DND-41 (cell line): ENCODE measurements around the gene FANCE.

Source experiments
- ATAC-seq: fragments of 200-7000 bp; cut with Tn5 transposase; 3 replicates; pipeline ENCODE4 v1.9.1; 2021; ENCODE audit warnings: low read depth; ENCODE audit not compliant: insufficient read depth
- DNase-seq: peaks from one replicate; pipeline ENCODE4 v3.0.0-alpha.2; 2020
- H2AFZ ChIP-seq: 2 replicates; pipeline ENCODE4 v1.6.0; 2012; ENCODE audit warnings: low read depth, low read length
- H3K27ac ChIP-seq: 2 replicates; pipeline ENCODE4 v1.5.1; 2012; ENCODE audit warnings: low read length, inconsistent platforms
- H3K27me3 ChIP-seq: fragments of 200-600 bp; sonication (generic); 2 replicates; pipeline ENCODE4 v1.6.0; 2012; ENCODE audit warnings: low read length, mild to moderate bottlenecking, inconsistent platforms; ENCODE audit not compliant: insufficient read depth, poor library complexity
- H3K36me3 ChIP-seq: 2 replicates; pipeline ENCODE4 v1.5.1; 2012; ENCODE audit warnings: low read length, inconsistent platforms; ENCODE audit not compliant: insufficient read depth
- H3K4me1 ChIP-seq: 2 replicates; pipeline ENCODE4 v1.5.1; 2012; ENCODE audit warnings: mild to moderate bottlenecking, low read length; ENCODE audit not compliant: insufficient read depth
- H3K4me2 ChIP-seq: 2 replicates; pipeline ENCODE4 v1.6.0; 2012; ENCODE audit warnings: mild to moderate bottlenecking, moderate library complexity, low read length, inconsistent platforms; ENCODE audit not compliant: insufficient read depth
- H3K4me3 ChIP-seq, 2 experiments: fragments of 200-600 bp in 1 of 2; shearing (Covaris generic) in 1 of 2; 2 replicates each; pipeline ENCODE4 v1.5.1; 2012 to 2016; ENCODE audit warnings: inconsistent platforms in 2 of 2, low read length in 2 of 2, mild to moderate bottlenecking in 2 of 2, low read depth in 1 of 2, moderate library complexity in 1 of 2
- H3K79me2 ChIP-seq: 2 replicates; pipeline ENCODE4 v1.6.0; 2012; ENCODE audit warnings: low read length, inconsistent platforms; ENCODE audit not compliant: insufficient read depth
- H3K9ac ChIP-seq: 2 replicates; pipeline ENCODE4 v1.6.0; 2012; ENCODE audit warnings: low read depth, mild to moderate bottlenecking, inconsistent platforms, low read length, moderate library complexity
- H3K9me3 ChIP-seq: 2 replicates; pipeline ENCODE4 v1.5.1; 2012; ENCODE audit warnings: low read length, moderate library complexity, mild to moderate bottlenecking, inconsistent platforms; ENCODE audit not compliant: insufficient read depth, severe bottlenecking
- H4K20me1 ChIP-seq: 2 replicates; pipeline ENCODE4 v1.6.0; 2012; ENCODE audit warnings: low read length; ENCODE audit not compliant: insufficient read depth
- EZH2 ChIP-seq: IDR thresholded peaks from 3 replicates; pipeline ENCODE4 v1.6.1; 2012; ENCODE audit warnings: borderline replicate concordance, low read depth, mild to moderate bottlenecking, moderate library complexity, low read length, inconsistent platforms; ENCODE audit not compliant: severe bottlenecking
- TF ChIP-seq, protein P1 (sequence below): IDR thresholded peaks from 2 replicates; pipeline ENCODE4 v1.5.1; 2012; ENCODE audit warnings: borderline replicate concordance, low read length, moderate library complexity, mild to moderate bottlenecking; ENCODE audit not compliant: poor library complexity, severe bottlenecking; ENCODE audit errors: extremely low read depth

Gene FANCE

DNA sequence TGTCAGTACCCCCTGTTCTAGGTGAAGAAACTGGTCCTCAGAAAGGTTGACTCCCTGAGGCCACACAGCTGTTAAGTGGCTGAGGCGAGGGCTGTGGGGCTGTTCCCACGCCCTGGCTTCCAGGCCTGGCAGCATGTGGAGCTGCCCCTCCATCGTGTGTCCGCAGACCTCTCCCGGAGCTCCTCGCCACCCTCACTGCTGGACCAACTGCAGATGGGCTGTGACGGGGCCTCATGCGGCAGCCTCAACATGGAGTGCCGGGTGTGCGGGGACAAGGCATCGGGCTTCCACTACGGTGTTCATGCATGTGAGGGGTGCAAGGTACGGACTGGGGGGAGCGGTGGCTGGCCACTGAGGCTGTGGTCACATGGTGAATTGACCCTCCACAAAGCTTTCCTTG is 32.2 kb upstream of the FANCE start:
- no peak overlapping the region for H3K27ac ChIP-seq
- H3K9ac ChIP-seq: no peak overlapping the region
- H3K4me2 ChIP-seq: no peak overlapping the region
- DNase-seq (no peak), ATAC-seq (no peak)
- TF ChIP-seq, protein P1, sequence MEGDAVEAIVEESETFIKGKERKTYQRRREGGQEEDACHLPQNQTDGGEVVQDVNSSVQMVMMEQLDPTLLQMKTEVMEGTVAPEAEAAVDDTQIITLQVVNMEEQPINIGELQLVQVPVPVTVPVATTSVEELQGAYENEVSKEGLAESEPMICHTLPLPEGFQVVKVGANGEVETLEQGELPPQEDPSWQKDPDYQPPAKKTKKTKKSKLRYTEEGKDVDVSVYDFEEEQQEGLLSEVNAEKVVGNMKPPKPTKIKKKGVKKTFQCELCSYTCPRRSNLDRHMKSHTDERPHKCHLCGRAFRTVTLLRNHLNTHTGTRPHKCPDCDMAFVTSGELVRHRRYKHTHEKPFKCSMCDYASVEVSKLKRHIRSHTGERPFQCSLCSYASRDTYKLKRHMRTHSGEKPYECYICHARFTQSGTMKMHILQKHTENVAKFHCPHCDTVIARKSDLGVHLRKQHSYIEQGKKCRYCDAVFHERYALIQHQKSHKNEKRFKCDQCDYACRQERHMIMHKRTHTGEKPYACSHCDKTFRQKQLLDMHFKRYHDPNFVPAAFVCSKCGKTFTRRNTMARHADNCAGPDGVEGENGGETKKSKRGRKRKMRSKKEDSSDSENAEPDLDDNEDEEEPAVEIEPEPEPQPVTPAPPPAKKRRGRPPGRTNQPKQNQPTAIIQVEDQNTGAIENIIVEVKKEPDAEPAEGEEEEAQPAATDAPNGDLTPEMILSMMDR: no peak
- no peak for TF ChIP-seq EZH2
- peaks cover 33% of the 10 kb centered on the region for H3K36me3 ChIP-seq
- H3K4me1 ChIP-seq: peaks cover 9% of the 10 kb centered on the region
- no peak overlapping the region for H2AFZ ChIP-seq
- no peaks in the 10 kb centered on the region for H3K27me3 ChIP-seq
- no peaks in the 10 kb centered on the region for H3K79me2 ChIP-seq
- H3K4me3 ChIP-seq: no peak overlapping the region
- H4K20me1 ChIP-seq: 0 out of 2 replicates have a peak, but pooled peaks cover 2% of the 10 kb centered on the region
- H3K9me3 ChIP-seq: no peaks in the 10 kb centered on the region

DNA sequence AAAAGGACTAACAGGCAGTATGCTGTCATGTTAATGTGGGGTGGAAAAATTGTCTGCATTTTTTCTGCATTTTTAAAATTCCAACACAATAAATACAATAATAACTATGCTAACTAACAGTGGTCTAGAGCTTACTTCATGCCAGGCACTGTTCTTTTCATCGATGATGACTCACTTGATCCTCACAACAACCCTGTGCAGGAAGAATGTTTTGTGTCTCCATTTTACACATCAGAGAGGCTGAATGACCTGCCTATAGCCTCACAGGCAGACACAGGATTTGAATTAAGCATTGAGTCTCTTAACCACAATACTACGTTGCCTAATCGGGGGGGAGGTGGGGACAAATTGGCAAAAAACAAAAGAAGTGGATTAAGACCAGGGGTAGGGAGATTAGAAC is 26.9 kb upstream of the FANCE start:
- Histone ChIP-seq H4K20me1 (no peaks in the 10 kb centered on the region), H3K4me3 (no peak overlapping the region), H3K9me3 (peaks cover 15% of the 10 kb centered on the region), H3K9ac (no peak overlapping the region), H3K36me3 (peaks cover 36% of the 10 kb centered on the region), H3K4me2 (no peak overlapping the region), H3K27me3 (no peaks in the 10 kb centered on the region), H3K4me1 (no peaks in the 10 kb centered on the region), H2AFZ (no peak overlapping the region), H3K79me2 (no peaks in the 10 kb centered on the region), H3K27ac (no peak overlapping the region)
- DNase-seq (no peak), ATAC-seq (no peak)
- TF ChIP-seq EZH2: no peak
- TF ChIP-seq, protein P1: no peak

DNA sequence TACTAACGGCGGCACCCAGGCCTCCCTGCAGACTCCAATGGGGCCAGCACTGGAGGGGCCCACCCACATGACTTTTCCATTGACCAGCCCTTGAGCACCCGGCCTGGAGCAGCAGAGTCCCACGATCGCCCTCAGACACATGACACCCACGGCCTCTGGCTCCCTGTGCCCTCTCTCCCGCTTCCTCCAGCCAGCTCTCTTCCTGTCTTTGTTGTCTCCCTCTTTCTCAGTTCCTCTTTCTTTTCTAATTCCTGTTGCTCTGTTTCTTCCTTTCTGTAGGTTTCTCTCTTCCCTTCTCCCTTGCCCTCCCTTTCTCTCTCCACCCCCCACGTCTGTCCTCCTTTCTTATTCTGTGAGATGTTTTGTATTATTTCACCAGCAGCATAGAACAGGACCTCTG is 26.1 kb upstream of the FANCE start:
- H3K4me3 ChIP-seq: no peak overlapping the region
- no peak for TF ChIP-seq EZH2
- TF ChIP-seq, protein P1: no peak
- H3K4me2 ChIP-seq: no peak overlapping the region

DNA sequence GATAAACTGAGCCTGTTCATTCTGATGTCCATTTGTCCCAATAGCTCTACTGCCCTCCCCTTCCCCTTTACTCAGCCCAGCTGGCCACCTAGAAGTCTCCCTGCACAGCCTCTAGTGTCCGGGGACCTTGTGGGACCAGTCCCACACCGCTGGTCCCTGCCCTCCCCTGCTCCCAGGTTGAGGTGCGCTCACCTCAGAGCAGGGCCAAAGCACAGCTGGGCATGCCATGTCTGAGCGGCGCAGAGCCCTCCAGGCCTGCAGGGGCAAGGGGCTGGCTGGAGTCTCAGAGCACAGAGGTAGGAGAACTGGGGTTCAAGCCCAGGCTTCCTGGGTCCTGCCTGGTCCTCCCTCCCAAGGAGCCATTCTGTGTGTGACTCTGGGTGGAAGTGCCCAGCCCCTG is 24.7 kb upstream of the FANCE start:
- no peak for DNase-seq
- peaks cover 15% of the 10 kb centered on the region for H3K9me3 ChIP-seq
- H3K79me2 ChIP-seq: no peaks in the 10 kb centered on the region
- H3K4me2 ChIP-seq: no peak overlapping the region
- H3K27ac ChIP-seq: no peak overlapping the region
- no peaks in the 10 kb centered on the region for H3K4me1 ChIP-seq
- peaks cover 26% of the 10 kb centered on the region for H3K36me3 ChIP-seq
- no peak for ATAC-seq
- TF ChIP-seq EZH2: no peak
- TF ChIP-seq, protein P1: no peak
- H4K20me1 ChIP-seq: no peaks in the 10 kb centered on the region
- no peak overlapping the region for H3K9ac ChIP-seq
- H2AFZ ChIP-seq: no peak overlapping the region
- no peaks in the 10 kb centered on the region for H3K27me3 ChIP-seq
- H3K4me3 ChIP-seq: no peak overlapping the region

More for the DNA sequence above, 26.1 kb upstream of the FANCE start:
- H3K27me3 ChIP-seq: no peaks in the 10 kb centered on the region
- no peak overlapping the region for H3K27ac ChIP-seq
- H3K36me3 ChIP-seq: peaks cover 35% of the 10 kb centered on the region
- ATAC-seq (no peak), DNase-seq (no peak)
- H3K9me3 ChIP-seq: peaks cover 15% of the 10 kb centered on the region
- no peak overlapping the region for H3K9ac ChIP-seq
- no peaks in the 10 kb centered on the region for H4K20me1 ChIP-seq
- no peaks in the 10 kb centered on the region for H3K79me2 ChIP-seq
- no peak overlapping the region for H2AFZ ChIP-seq
- no peaks in the 10 kb centered on the region for H3K4me1 ChIP-seq
